Astrocyte (in vitro differentiated cells and primary cell): Measurements from ENCODE around the gene GREM1. TPM values are rescaled to one million over a fixed set of nuclear protein-coding genes. Genes with fewer than 3 reads are reported as not detected.
A peak's percentile ranks its signal among the peaks of the same experiment; 100 is the strongest.

Source experiments
- DNase-seq: peaks from one replicate; pipeline ENCODE4 v3.0.0-alpha.2; 2010; ENCODE audit warnings: low read depth
- FAIRE-seq: peaks from 2 replicates; lab custom pipeline; 2011; peaks lifted over from hg19 to GRCh38; lab: Jason Lieb, UNC
- H2AFZ ChIP-seq: 2 replicates; pipeline ENCODE4 v1.6.0; 2012; ENCODE audit warnings: low read depth, low read length, inconsistent platforms
- H3K27ac ChIP-seq: 2 replicates; pipeline ENCODE4 v1.5.1; 2011; ENCODE audit warnings: low read depth, low read length, inconsistent platforms
- H3K27me3 ChIP-seq: 2 replicates; pipeline ENCODE4 v1.6.0; 2011; ENCODE audit warnings: low read length, inconsistent platforms; ENCODE audit not compliant: insufficient read depth
- H3K36me3 ChIP-seq: 2 replicates; pipeline ENCODE4 v1.5.1; 2011; ENCODE audit warnings: low read length, inconsistent platforms; ENCODE audit not compliant: insufficient read depth
- H3K4me1 ChIP-seq: 2 replicates; pipeline ENCODE4 v1.5.1; 2011; ENCODE audit warnings: low read length, inconsistent platforms; ENCODE audit not compliant: insufficient read depth
- H3K4me2 ChIP-seq: 2 replicates; pipeline ENCODE4 v1.6.0; 2012; ENCODE audit warnings: low read length, inconsistent platforms
- H3K4me3 ChIP-seq: 2 replicates; pipeline ENCODE4 v1.5.1; 2011; ENCODE audit warnings: low read depth, mild to moderate bottlenecking, low read length, inconsistent platforms; ENCODE audit not compliant: insufficient read depth
- H3K79me2 ChIP-seq: 2 replicates; pipeline ENCODE4 v1.6.0; 2012; ENCODE audit warnings: mild to moderate bottlenecking, low read length, inconsistent platforms; ENCODE audit not compliant: insufficient read depth
- H3K9ac ChIP-seq: 2 replicates; pipeline ENCODE4 v1.6.0; 2012; ENCODE audit warnings: mild to moderate bottlenecking, low read length, inconsistent platforms
- H3K9me3 ChIP-seq: 2 replicates; pipeline ENCODE4 v1.5.1; 2012; ENCODE audit warnings: low read depth, mild to moderate bottlenecking, low read length, inconsistent platforms; ENCODE audit not compliant: insufficient read depth
- H4K20me1 ChIP-seq: 2 replicates; pipeline ENCODE4 v1.6.0; 2012; ENCODE audit warnings: low read length, inconsistent platforms; ENCODE audit not compliant: insufficient read depth
- H3K27ac Mint-ChIP-seq: one replicate; pipeline ENCODE4 v1.8.0; 2021; ENCODE audit warnings: mild to moderate bottlenecking, mixed read lengths; ENCODE audit not compliant: unreplicated experiment
- H3K27me3 Mint-ChIP-seq: one replicate; pipeline ENCODE4 v1.8.0; 2021; ENCODE audit warnings: low read depth, mixed read lengths; ENCODE audit not compliant: unreplicated experiment
- H3K36me3 Mint-ChIP-seq: one replicate; pipeline ENCODE4 v1.8.0; 2021; ENCODE audit warnings: low read depth, mixed read lengths; ENCODE audit not compliant: unreplicated experiment
- H3K4me1 Mint-ChIP-seq: one replicate; pipeline ENCODE4 v1.8.0; 2021; ENCODE audit warnings: low read depth, mixed read lengths; ENCODE audit not compliant: unreplicated experiment
- H3K4me3 Mint-ChIP-seq: one replicate; pipeline ENCODE4 v1.8.0; 2021; ENCODE audit warnings: mild to moderate bottlenecking, moderate library complexity, mixed read lengths; ENCODE audit not compliant: unreplicated experiment
- H3K9me3 Mint-ChIP-seq: one replicate; pipeline ENCODE4 v1.8.0; 2021; ENCODE audit warnings: mild to moderate bottlenecking, mixed read lengths; ENCODE audit not compliant: unreplicated experiment
- CTCF ChIP-seq: IDR thresholded peaks from 2 replicates; pipeline ENCODE4 v1.5.1; 2011; ENCODE audit warnings: low read depth, mild to moderate bottlenecking, inconsistent platforms, low read length, moderate library complexity; ENCODE audit not compliant: insufficient read depth
- EZH2 ChIP-seq: IDR thresholded peaks from 2 replicates; pipeline ENCODE4 v1.6.1; 2012; ENCODE audit warnings: mild to moderate bottlenecking, low read length, inconsistent platforms; ENCODE audit not compliant: insufficient read depth
- total RNA-seq: library from RNA; stranded (reverse); gene quantifications from 2 replicates; pipeline ENCODE4 v1.2.1, GENCODE V29; 2021

GREM1 gene
- total RNA-seq, 1 donor from 2014 or later, result 112 TPM

- peaks cover 5% of the 10 kb centered on the region for H3K9me3 ChIP-seq
- FAIRE-seq, result peak; percentile 100
- Mint-ChIP-seq H3K4me3 (peak overlapping the region; percentile 17), H3K9me3 (no peaks in the 10 kb centered on the region), H3K27ac (peak overlapping the region; percentile 93), H3K4me1 (peaks cover 50% of the 10 kb centered on the region), H3K27me3 (no peaks in the 10 kb centered on the region), H3K36me3 (no peaks in the 10 kb centered on the region)
- no peak overlapping the region for H2AFZ ChIP-seq
- peak overlapping the region; percentile 66 for H3K4me2 ChIP-seq
- TF ChIP-seq EZH2, result no peak
- no peak for TF ChIP-seq CTCF
- peak overlapping the region; percentile 91 for H3K27ac ChIP-seq
- H3K27me3 ChIP-seq, result no peaks in the 10 kb centered on the region
- H3K36me3 ChIP-seq, result no peaks in the 10 kb centered on the region
- H3K9ac ChIP-seq, result peak overlapping the region; percentile 76
- peak; percentile 99 for DNase-seq
- no peak overlapping the region for H3K4me3 ChIP-seq
- peaks cover 48% of the 10 kb centered on the region for H3K4me1 ChIP-seq
- H3K79me2 ChIP-seq, result no peaks in the 10 kb centered on the region
- no peaks in the 10 kb centered on the region for H4K20me1 ChIP-seq
Measured at GRCh38 chr15:32683906-32684584, 33.8 kb upstream of the GREM1 start.

- Mint-ChIP-seq H3K27me3 (no peaks in the 10 kb centered on the region), H3K9me3 (no peaks in the 10 kb centered on the region), H3K36me3 (no peaks in the 10 kb centered on the region), H3K27ac (peak overlapping the region; percentile 60), H3K4me3 (peak overlapping the region; percentile 14), H3K4me1 (peaks cover 54% of the 10 kb centered on the region)
- Histone ChIP-seq H3K4me3 (no peak overlapping the region), H3K4me2 (peak overlapping the region; percentile 5), H3K27me3 (no peaks in the 10 kb centered on the region), H2AFZ (no peak overlapping the region), H3K9ac (no peak overlapping the region), H3K36me3 (no peaks in the 10 kb centered on the region), H3K79me2 (no peaks in the 10 kb centered on the region), H3K9me3 (peaks cover 5% of the 10 kb centered on the region), H3K27ac (peak overlapping the region; percentile 91), H3K4me1 (peaks cover 48% of the 10 kb centered on the region), H4K20me1 (no peaks in the 10 kb centered on the region)
- no peak for TF ChIP-seq CTCF
- FAIRE-seq, result peak; percentile 83
- peak; percentile 84 for DNase-seq
Measured at GRCh38 chr15:32685576-32685975, 32.2 kb upstream of the GREM1 start.

DNA sequence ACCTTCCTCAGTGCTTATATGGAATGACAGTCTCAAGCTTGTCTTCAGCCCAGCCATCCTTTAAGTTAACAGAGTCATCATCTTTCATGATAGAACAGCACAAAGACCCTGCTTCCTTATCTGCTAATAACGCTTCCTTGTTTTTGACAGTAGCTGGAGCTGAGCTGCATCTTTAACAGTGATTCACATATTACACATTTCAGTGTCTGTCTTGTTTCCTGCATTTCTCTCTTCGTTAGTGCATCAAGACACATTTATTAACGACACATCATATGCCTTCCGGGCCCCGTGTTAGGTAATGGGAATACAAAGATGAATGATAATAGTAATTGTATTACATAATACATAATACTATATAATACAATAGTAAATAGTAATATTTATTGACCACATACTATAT is 30.2 kb upstream of the GREM1 start:
- H3K27me3 Mint-ChIP-seq, result no peaks in the 10 kb centered on the region
- H3K27ac Mint-ChIP-seq, result peak overlapping the region; percentile 34
- TF ChIP-seq CTCF (no peak), EZH2 (no peak)
- peaks cover 49% of the 10 kb centered on the region for H3K4me1 Mint-ChIP-seq
- Histone ChIP-seq H3K4me1 (peaks cover 39% of the 10 kb centered on the region), H3K27me3 (no peaks in the 10 kb centered on the region), H3K36me3 (no peaks in the 10 kb centered on the region), H3K27ac (peak overlapping the region; percentile 73), H3K79me2 (no peaks in the 10 kb centered on the region), H3K4me3 (no peak overlapping the region), H3K9ac (peak overlapping the region; percentile 50), H4K20me1 (no peaks in the 10 kb centered on the region), H2AFZ (no peak overlapping the region), H3K4me2 (peak overlapping the region; percentile 44), H3K9me3 (peaks cover 5% of the 10 kb centered on the region)
- no peak overlapping the region for H3K4me3 Mint-ChIP-seq
- no peaks in the 10 kb centered on the region for H3K9me3 Mint-ChIP-seq
- no peaks in the 10 kb centered on the region for H3K36me3 Mint-ChIP-seq
- DNase-seq, result peak; percentile 79
- FAIRE-seq, result peak; percentile 29
